Measurements from ENCODE around the gene HEATR1.

DNA sequence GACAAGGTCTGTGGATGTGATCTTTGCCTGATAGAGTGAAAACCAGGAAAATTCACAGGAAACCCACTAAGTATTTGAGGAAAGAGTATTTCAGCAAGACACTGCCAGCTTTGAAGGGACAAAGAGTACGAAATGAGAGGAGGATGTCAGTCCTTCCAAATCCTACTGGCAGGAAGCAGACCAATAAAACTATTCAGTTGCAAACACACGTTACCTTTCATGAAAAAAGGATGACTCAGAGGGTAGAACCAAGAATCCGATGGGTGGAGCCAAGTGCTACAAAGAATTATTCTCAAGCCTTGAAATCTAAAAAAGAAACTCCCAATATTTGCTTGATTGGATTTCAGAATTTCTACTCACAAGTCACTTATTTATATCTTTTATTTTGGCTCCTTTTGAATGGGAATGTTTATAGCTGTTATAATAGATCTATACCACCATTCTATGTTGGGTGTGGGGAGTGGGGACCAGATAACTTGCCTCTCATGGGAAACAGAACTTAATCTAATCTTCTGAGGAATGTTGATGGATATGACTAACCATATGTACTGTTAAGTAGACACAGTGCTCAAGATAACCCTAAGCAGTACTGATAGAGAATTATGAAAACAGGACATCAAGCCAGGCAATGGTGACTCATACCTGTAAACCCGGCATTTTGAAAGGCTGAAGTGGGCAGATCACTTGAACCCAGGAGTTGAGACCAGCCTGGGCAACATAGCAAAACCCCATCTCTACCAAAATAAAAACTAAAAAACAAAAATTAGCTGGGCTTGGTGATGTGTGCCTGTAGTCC, 19.3 kb upstream of the HEATR1 start:
- TF ChIP-seq POLR2A (IDR thresholded peaks at IDR 0.05) (no peak), CTCF (IDR thresholded peaks at IDR 0.05) (no peak)

All from uterus (tissue), 2 donors.